Stimulated activated CD8-positive, alpha-beta memory T cell treated with anti-CD3 and anti-CD28 coated beads, Interleukin-4, amount 100 ng/mL, for 4 hours (primary cell): Measurements from ENCODE around the gene MTERF2.

Experiments used
- DNase-seq, 2 donors: peaks; one replicate each; pipeline ENCODE4 v3.0.0-alpha.2; 2020; ENCODE audit warnings: low read depth in 2 of 2, low spot score in 1 of 2

MTERF2 gene

GRCh38 chr12:106954462-106955376 is 32.2 kb downstream of the MTERF2 start:
- DNase-seq = no peak

- DNase-seq = no peak
Measured at GRCh38 chr12:106953352-106954250, 33.3 kb downstream of the MTERF2 start.

DNA sequence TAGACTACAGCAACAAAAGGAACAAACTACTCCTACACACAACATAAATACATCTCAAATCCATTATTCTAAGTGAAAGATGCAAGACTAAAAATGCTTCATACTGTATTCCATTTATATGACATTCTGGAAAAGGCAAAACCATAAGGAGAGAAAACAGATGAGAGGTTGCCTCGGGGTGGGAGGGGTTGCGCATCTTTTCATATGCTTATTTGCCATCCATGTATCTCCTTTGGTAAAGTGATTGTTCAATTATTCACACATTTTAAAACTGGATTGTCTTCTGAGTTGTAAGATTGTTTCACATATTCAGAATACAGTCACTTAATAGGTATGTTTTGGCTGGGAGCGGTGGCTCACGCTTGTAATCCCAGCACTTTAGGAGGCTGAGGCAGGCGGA is 36.4 kb downstream of the MTERF2 start:
- DNase-seq = no peak

GRCh38 chr12:106947461-106947860 is 39.5 kb downstream of the MTERF2 start:
- no peak for DNase-seq

DNA sequence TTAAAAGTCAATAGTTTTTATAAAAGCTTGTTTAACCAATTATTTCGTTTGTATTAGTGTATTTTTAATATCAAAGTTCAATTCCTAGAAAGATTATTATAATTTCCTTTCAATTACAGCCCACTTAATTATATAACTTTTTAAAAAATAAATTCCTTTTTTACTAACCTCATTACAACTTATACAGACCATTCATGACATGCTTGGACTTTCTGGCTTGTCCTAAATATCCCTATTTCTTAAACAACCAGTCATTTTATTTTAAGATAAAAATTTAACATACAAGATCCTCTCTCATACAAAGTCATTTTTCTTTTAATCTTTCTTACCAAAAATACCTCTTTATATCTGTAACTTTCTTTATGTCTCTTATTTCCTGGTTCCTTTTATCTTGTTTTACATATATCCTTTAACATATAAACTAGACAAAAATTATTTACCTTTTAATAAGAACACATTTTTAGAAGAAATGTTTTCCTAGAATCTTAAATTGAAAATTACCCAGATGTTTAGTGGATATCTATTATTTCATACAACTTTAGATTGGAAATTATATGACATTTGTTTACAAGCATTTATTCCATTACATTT is 41.6 kb downstream of the MTERF2 start:
- no peak for DNase-seq

DNA sequence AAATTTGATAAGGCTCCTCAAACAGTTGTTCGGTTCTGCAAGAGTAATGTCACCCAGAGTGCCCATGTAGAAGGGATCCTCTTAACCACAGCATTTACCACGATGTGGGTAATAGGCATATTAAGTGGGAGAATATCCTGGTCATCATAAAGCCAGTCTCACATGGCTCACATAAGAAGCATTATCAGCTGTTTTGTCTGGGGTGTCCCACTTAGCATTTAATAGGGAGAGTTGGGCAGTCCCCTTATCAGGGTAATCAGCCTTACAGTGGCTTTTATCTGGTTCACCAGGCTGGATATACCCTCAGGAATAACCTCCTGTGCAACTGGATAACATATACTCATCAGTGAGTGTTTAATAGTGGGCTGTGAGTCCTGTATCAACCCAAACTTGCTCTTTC is 44.2 kb downstream of the MTERF2 start:
- no peak for DNase-seq

DNA sequence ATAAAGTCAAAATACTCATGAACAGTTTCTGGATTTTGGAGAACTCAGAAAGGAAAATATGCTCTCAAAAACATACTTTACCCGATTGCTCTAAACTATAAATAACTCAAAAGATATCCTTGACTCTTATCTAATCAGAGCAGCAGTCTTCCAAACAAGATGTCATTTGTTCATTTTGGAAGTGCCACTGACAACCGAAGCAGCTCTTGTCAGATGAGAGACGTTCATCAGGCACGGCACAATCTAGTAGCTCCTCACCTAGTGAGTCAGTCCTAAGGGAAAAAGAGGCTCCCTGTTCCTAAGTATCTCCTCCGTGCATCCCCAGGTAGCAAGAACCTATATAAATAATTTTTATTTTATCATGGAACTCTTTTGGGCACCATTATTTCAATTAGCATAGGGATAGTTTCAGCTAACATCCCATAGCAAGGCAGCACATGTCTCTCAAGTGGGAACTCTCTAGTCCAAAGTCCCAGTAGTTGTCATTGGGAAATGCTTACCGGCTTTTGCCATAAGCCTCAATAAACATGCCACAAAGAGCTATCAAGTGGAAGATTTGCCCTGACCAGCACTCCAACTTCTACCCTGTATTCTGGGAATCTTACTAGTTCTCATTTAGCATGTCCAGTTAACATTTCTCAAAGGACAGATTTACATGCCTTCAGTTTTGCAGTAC is 45.3 kb downstream of the MTERF2 start:
- DNase-seq = no peak

DNA sequence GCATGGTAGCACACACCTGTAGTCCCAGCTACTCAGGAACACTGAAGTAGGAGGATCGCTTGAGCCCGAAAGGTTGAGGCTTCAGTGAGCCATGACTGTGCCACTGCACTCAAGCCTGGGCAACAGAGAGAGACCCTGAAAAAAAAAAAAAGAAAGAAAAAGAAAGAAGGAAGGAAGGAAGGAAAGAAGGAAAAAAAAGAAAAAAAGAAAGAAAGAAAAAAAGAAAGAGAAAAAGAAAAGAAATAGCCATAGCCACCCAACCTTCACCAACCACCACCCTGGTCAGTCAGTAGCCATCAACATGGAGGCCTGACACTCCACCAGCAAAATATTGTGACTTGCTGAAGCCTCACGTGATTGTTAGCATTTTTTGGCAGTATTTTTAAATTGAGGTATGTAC is 52.7 kb downstream of the MTERF2 start:
- no peak for DNase-seq
